ENCODE results near the gene GPHN. TPM values are rescaled to one million over a fixed set of nuclear protein-coding genes. Genes with fewer than 3 reads are reported as not detected.

The GPHN gene
- total and polyA plus RNA-seq, 2 of the 8 experiments (the other 6 are each of a cell fraction or from before 2014, with no cell fraction given), result 6.0 to 16.0 TPM

DNA sequence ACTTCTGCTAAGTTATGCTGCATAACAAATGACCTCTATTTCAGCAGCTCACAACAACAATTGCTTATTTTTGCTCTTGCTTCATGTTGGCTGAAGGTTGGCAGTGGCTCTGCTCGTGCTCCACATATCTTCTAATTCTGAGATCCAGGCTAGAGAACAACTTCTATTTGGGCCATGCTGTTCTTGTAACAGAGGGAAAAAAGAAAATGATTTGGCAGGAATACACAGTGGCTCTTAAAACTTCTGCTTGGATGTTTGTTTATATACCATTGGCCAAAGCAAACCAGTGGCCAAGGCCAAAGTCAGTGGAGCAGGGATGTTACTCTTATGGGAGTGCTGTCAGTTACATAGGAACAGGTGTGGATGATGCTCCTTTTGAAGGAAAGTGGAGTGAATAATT lies 32.1 kb downstream of the GPHN start (continued):
- no peak for TF ChIP-seq CHD7 (IDR thresholded peaks at IDR 0.05; ENCODE audit: insufficient replicate concordance, low read length)
- TF ChIP-seq ZNF274 (IDR thresholded peaks at IDR 0.05; ENCODE audit: borderline replicate concordance, extremely low read depth, low read length), result no peak
- TF ChIP-seq SAP30 (IDR thresholded peaks at IDR 0.05; ENCODE audit: insufficient read depth, insufficient replicate concordance, low read length), result no peak
- TF ChIP-seq EP300 (IDR thresholded peaks at IDR 0.05; ENCODE audit: borderline replicate concordance in 1 of 2, low read depth in 2 of 2, low read length in 2 of 2), result no peak

Measured in H1 (cell line).